HFFc6 (cell line): ENCODE results near the gene CARMIL1. TPM values are rescaled to one million over a fixed set of nuclear protein-coding genes. Genes with fewer than 3 reads are reported as not detected.
A peak's percentile ranks its signal among the peaks of the same experiment; 100 is the strongest.
"Not testable (repeated sequence)": the region's sequence is repeated elsewhere in the genome, so short reads cannot be mapped to it uniquely, and the experiment has no call there.

Source experiments
- DNase-seq: peaks from one replicate; pipeline ENCODE4 v3.0.0-alpha.2; 2018
- H3K27ac Mint-ChIP-seq: 2 replicates; pipeline ENCODE4 v1.8.0; 2020; ENCODE audit warnings: mild to moderate bottlenecking, mixed read lengths
- H3K27me3 Mint-ChIP-seq: 2 replicates; pipeline ENCODE4 v1.8.0; 2021; ENCODE audit warnings: mild to moderate bottlenecking, moderate library complexity, mixed read lengths; ENCODE audit not compliant: insufficient read depth
- H3K36me3 Mint-ChIP-seq: 2 replicates; pipeline ENCODE4 v1.8.0; 2021; ENCODE audit warnings: low read depth, mixed read lengths
- H3K4me1 Mint-ChIP-seq: 2 replicates; pipeline ENCODE4 v1.8.0; 2020; ENCODE audit warnings: low read depth, mixed read lengths
- H3K4me3 Mint-ChIP-seq: 2 replicates; pipeline ENCODE4 v1.8.0; 2020; ENCODE audit warnings: mild to moderate bottlenecking, moderate library complexity, mixed read lengths
- H3K9me3 Mint-ChIP-seq: 2 replicates; pipeline ENCODE4 v1.8.0; 2020; ENCODE audit warnings: mild to moderate bottlenecking, mixed read lengths
- total RNA-seq, 6 experiments: library from RNA; stranded (reverse); fragmentation: NEBNext Ultra II Directional; extraction: Animal tissue kit (Norgen Biotek cat#: 25700); gene quantifications; 2 replicates in 1 of 6; 3 replicates in 5 of 6; pipeline ENCODE4 v1.2.3, GENCODE V29; 2021
- TF ChIP-seq, protein P1 (sequence below): fragments of 200-600 bp; sonication (generic); IDR thresholded peaks from 2 replicates; pipeline ENCODE4 v1.5.0; 2021; ENCODE audit warnings: antibody characterized with exemption, mild to moderate bottlenecking

Gene CARMIL1
- total RNA-seq, 6 experiments from 2014 or later = 12.2 to 15.6 (median 13.7) TPM

DNA sequence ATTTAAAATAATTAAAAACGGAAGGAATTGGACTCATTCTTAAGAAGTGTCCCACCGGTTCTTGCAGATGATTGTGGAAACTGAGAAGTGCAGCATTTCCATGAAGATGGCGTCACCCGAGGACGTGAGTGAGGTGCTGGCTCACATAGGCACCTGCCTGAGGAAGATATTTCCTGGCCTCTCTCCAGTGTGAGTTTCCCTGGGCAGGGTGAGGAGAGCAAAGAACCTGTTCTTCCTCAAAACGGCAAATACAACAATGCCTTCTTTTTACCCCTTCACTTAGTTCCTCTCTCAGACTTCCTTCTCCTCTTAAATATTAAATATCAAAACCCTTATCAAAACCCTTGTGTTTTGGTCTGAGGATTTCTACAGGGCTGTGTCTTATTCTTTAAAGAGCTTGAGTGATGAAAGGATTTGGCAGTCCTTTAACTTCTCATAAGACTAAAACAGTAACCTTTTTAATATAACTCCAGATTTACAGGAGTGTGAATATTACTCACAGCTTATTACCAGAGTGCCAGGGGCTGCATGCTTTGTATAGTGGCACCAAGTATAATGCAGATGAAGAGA, 156.3 kb downstream of the CARMIL1 start:
- Mint-ChIP-seq H3K36me3 (no peaks in the 10 kb centered on the region), H3K4me3 (no peak overlapping the region), H3K9me3 (no peaks in the 10 kb centered on the region), H3K4me1 (no peaks in the 10 kb centered on the region), H3K27ac (no peak overlapping the region), H3K27me3 (no peaks in the 10 kb centered on the region)
- TF ChIP-seq, protein P1, sequence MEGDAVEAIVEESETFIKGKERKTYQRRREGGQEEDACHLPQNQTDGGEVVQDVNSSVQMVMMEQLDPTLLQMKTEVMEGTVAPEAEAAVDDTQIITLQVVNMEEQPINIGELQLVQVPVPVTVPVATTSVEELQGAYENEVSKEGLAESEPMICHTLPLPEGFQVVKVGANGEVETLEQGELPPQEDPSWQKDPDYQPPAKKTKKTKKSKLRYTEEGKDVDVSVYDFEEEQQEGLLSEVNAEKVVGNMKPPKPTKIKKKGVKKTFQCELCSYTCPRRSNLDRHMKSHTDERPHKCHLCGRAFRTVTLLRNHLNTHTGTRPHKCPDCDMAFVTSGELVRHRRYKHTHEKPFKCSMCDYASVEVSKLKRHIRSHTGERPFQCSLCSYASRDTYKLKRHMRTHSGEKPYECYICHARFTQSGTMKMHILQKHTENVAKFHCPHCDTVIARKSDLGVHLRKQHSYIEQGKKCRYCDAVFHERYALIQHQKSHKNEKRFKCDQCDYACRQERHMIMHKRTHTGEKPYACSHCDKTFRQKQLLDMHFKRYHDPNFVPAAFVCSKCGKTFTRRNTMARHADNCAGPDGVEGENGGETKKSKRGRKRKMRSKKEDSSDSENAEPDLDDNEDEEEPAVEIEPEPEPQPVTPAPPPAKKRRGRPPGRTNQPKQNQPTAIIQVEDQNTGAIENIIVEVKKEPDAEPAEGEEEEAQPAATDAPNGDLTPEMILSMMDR = no peak
- DNase-seq = no peak

DNA sequence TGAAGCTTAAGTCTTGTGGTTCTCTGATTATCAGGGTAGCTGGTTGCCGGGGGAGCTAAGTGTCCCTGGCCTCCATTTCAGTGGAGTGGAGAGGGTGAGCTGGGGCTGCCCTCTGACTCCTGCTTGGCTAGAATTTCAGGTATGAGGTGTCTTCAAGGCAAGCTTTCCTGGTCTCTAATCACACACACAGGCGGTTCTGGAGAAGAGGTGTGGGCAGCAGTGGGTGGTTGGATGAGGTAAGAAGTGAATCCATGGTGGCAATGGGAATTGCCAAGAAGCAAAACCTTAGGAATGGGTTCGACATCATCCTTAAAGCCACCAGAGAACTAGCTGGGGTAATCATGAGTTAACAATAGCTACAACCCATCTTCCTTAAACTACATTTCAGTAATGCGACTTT, 157.6 kb downstream of the CARMIL1 start:
- no peak overlapping the region for H3K27ac Mint-ChIP-seq
- TF ChIP-seq, protein P1 = no peak
- no peaks in the 10 kb centered on the region for H3K36me3 Mint-ChIP-seq
- no peak for DNase-seq
- no peaks in the 10 kb centered on the region for H3K27me3 Mint-ChIP-seq
- H3K9me3 Mint-ChIP-seq = no peaks in the 10 kb centered on the region
- no peak overlapping the region for H3K4me3 Mint-ChIP-seq
- no peaks in the 10 kb centered on the region for H3K4me1 Mint-ChIP-seq

DNA sequence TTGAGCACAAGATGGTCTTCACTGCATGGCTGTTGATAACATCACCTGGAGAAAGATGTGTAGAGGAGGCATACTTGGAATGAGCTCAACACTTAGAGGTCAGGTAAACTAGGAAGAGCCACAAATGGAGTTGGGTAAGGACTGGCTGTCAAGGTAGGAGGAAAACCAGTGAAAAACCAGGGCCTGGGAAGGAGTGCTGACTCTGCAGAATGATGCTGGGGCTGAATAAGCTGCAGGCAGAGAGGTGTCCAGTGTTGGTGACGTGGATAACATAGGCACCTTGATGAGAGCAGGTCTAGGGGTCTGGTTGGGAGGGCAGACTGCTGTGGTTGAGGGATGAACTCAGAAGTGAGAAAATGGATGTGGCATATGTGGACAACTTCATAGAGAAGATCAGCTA, 160.2 kb downstream of the CARMIL1 start:
- no peaks in the 10 kb centered on the region for H3K27me3 Mint-ChIP-seq
- H3K4me1 Mint-ChIP-seq = peaks cover 8% of the 10 kb centered on the region
- H3K27ac Mint-ChIP-seq = no peak overlapping the region
- TF ChIP-seq, protein P1 = no peak
- no peak overlapping the region for H3K4me3 Mint-ChIP-seq
- no peaks in the 10 kb centered on the region for H3K36me3 Mint-ChIP-seq
- DNase-seq = no peak
- no peaks in the 10 kb centered on the region for H3K9me3 Mint-ChIP-seq

DNA sequence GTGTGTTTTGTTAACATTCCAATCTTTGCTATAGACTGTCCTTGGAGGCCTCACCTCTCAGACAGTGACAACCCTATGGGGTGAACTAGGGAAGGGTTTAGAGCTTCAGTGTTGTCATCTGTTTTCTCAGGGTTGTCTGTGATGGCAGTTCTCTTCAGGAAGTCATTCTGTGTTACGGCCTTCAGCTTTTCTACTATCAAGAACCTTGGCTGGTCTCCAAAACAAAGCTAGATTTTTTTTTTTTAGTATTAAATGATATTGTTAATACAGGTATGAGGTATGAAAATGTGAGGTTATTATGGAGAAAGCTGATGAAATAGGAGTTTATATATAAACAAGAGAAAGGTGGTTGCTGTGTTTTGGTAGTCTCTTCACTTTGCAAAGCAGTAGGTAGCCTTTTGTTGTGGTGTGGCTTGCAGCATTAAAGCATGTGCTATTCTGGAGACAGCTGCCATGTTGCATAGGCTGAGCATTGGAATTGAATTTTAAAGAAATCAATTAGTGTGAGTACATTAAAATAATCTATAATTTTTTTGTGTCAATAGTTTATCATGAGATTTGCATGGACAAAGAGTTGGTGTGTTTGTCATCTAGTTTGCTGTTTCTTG, 162.6 kb downstream of the CARMIL1 start:
- Mint-ChIP-seq H3K27me3 (no peaks in the 10 kb centered on the region), H3K9me3 (no peaks in the 10 kb centered on the region), H3K27ac (no peak overlapping the region), H3K4me1 (peaks cover 11% of the 10 kb centered on the region), H3K36me3 (peaks cover 13% of the 10 kb centered on the region), H3K4me3 (no peak overlapping the region)
- TF ChIP-seq, protein P1 = no peak
- no peak for DNase-seq

DNA sequence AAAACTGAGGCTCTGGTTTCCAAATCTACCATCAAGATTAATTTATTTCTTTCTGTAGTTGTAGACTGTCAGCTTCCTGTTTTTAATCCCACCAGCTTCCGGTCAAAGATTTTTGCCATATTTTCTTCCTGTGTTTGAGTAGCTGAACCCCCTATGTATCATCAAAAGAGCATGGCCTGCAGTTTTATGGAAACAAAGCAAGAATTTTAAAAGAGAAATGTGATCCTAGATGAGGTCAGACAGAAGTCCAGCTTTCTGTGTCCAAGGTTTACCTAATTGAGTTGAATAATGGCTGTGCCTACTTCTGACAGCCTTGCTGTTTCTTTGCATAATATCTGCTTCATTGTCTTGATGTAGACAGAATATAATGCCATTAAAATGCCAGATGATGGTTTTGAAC, 163.7 kb downstream of the CARMIL1 start:
- no peaks in the 10 kb centered on the region for H3K9me3 Mint-ChIP-seq
- peaks cover 19% of the 10 kb centered on the region for H3K4me1 Mint-ChIP-seq
- no peak for DNase-seq
- no peaks in the 10 kb centered on the region for H3K27me3 Mint-ChIP-seq
- H3K27ac Mint-ChIP-seq = peak overlapping the region; percentile 52
- H3K36me3 Mint-ChIP-seq = peaks cover 13% of the 10 kb centered on the region
- H3K4me3 Mint-ChIP-seq = no peak overlapping the region
- TF ChIP-seq, protein P1 = no peak

DNA sequence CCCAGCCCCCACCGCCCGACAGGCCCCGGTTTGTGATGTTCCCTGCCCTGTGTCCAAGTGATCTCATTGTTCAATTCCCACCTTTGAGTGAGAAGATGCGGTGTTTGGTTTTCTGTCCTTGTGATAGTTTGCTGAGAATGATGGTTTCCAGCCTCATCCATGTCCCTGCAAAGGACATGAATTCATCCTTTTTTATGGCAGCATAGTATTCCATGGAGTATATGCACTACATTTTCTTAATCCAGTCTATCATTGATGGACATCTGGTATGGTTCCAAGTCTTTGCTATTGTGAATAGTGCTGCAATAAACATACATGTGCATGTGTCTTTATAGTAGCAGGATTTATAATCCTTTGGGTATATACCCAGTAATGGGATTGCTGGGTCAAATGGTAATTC, 165.3 kb downstream of the CARMIL1 start:
- Mint-ChIP-seq H3K36me3 (peaks cover 13% of the 10 kb centered on the region), H3K4me1 (peaks cover 21% of the 10 kb centered on the region)
- DNase-seq, H3K27me3 Mint-ChIP-seq, H3K9me3 Mint-ChIP-seq, H3K27ac Mint-ChIP-seq, H3K4me3 Mint-ChIP-seq: not testable (repeated sequence)
